HG03097 (cell line): ENCODE measurements around the gene FOSB.

Source experiments
- ATAC-seq: cut with Tn5 transposase; IDR thresholded peaks from one replicate; pipeline ENCODE4 v1.9.1; 2021; ENCODE audit not compliant: unreplicated experiment, low FRiP score

Gene FOSB

DNA sequence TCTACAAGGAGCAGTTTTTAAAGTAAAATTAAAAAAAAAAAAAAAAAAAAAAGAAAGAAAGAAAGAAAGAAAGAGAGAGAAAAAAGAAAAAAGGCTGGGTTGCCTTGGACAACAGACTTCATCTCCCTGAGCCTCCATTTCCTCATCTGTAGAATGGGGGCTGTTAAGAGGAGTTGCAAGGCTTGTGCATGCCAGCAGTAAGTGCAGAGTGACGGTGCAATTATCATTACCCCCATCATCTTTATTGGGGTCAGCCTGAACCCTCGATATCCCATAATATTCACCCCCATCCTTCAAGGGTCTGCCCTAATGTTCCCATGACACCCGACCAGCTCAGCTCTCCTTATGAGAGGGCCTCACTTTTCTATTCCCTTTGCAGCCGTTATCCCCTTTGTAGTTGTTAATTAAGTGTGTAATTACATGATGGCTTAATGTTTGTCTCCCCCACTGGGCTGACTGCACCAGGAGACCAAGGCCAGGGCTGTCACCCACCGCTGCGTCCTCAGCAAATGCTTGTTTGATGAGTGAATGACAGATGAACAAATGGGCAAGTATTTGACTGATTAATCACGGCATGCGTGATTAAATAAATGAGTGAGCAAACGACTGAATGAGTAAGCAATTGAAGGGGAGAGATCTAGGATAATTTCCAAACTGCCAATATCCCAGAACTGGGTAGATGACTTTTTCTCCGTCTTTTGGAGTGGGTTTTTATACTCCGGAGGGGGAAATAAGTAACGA lies 10.1 kb downstream of the FOSB start:
- no peak for ATAC-seq

DNA sequence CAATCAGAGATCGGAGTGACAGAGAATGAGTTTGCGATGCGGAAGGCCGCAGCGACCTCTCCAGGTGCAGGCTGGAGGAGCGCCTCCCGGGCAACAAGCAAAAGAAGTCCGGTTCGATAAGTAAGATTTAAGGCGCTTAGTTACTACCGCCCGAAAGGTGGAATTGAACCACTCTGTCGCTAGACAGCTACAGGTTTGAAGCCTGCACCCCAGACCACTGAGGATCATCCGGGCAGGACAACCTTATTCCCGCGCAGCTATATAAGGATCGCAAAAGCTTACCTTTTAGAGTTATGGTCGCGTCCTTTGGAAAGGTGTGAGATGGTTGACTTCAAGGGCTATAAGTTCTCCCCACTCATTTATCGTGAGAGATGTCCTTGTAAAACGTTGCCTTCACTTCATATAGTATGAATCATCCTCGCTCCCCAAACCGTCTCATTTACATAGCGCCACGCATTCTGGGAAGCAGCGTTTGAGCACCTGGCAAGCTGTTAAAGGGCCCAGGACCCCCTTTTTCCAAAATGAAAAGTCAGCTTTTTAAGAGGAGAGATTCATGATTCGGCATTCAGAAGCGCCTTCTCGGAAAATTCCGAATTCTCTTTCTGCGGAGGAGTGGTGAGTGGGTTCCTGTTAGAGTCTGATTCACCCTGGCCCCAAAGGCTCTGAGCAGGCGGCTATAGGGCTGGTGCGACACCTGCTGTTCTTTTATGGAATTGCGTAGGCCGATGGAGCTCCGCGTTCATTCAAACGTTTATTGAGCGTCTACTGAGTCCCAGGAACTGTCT lies 10.8 kb downstream of the FOSB start:
- peak; percentile 76 for ATAC-seq

DNA sequence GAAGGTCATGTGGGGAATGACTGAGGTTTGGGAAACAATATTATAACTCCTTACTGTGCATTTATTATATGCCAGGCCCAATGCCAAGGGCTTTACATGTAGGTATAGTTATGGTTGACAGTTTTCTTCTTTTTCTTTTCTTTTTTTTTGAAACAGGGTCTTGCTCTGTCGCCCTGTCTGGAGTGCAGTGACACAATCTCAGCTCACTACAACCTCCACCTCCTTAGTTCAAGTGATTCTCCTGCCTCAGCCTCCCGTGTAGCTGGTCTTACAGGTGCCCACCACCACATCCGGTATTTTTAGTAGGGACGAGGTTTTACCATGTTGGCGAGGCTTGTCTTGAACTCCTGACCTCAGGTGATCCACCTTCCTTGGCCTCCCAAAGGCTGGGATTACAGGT lies 15.2 kb downstream of the FOSB start:
- no peak for ATAC-seq

- ATAC-seq = no peak
Observed at GRCh38 chr19:45484273-45484945, 16.6 kb downstream of the FOSB start.

GRCh38 chr19:45485305-45486077 lies 17.7 kb downstream of the FOSB start:
- peak; percentile 94 for ATAC-seq

DNA sequence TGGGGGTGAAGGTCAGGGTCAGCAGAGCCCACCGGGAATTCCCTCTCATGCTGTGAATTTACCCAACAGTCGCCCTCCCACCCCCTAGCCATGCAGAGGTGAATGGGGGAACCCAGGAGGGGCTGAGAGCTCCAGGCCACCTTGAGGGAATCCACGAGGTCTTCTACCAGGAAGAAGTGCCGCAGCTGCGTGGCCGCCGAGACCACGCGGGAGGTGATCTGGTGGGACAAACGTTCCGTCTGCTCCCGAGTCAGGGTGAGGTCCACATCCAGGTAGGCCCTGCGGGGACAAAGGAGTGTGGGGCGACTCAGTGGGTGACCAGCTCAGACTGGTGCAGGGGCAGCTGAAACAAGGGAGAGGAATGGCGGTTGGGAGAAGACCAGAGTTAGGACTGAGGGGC lies 20.9 kb downstream of the FOSB start:
- no peak for ATAC-seq

GRCh38 chr19:45489216-45489855 lies 21.5 kb downstream of the FOSB start:
- ATAC-seq = no peak

DNA sequence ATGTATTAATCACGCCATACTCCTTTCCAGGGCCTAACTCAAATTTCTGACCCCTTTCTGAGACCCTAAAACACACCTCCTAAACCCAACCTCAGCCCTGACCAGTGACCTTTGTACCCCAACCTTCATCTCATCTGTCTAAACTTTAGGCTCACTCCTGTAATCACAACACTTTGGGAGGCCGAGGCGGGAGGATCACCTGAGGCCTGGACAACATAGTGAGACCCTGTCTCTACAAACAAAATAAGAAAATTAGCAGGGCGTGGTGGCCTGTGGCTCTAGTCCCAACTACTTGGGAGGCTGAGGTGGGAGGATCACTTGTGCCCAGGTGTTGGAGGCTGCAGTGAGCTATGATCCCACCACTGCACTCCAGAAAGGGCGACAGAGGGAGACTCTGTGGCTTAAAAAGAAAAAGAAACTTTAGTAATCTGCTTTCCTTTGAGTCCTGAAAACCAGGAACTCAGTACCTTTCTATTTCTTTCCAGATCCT lies 24.4 kb downstream of the FOSB start:
- ATAC-seq = no peak

DNA sequence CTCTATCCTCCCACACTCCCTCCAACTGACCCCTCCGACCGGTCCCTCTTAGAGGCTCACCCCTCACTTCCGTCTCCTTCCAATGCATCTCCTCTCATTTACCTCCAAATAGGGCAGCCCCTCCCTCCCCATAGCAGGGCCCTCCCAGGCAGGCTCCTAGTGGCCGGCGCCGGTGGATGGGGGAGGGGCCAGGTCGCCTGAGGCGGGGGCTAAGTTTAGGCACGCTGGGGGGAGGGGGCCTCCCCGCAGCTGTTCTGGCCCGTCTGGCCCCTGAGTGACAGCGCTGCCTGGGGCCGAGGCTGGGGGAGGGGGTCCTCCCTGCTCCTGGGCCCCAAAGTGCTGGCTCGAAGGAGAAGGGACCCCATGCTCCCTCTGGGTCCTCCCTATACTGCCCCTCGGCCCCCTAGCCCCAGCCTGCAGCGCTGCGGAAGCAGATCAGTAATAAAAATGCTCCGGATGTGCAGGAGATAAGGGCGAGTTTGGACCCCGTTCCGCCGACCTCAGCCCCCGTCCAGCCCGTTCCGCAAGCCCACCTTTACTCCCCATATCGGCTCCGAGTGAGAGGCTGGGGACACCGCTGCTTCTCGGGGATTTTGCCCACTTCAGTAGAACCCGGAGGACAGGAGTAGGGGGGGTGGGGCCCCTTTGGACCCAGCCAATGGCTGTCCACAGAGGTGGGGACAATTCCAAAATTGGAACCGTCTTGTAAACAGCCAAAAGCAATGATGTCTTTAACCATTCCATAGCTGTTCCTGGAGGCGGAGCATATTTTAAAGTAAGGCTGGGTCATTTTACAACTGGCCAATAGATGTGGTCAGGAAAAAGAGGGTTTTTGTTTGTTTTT lies 25.1 kb downstream of the FOSB start:
- ATAC-seq = no peak

GRCh38 chr19:45494261-45494916 lies 26.6 kb downstream of the FOSB start:
- no peak for ATAC-seq

DNA sequence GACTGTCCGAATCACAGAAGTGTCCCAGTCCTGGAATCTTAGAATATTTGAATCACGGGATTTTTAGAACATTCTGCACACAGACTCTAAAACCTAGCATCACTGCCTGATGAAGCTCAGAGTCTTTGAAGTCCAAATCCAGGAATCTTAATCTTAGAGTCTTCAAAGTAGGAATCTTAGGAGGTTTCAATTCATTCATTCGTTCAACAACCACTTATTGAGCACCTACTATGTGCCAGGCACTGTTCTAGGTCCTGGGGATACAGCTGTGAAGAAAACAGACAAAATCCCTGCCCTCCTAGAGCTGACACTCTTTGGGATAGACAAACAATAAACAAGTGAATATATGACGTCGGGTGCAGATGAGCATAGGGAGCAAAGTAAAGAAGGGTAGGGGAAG lies 27.4 kb downstream of the FOSB start:
- no peak for ATAC-seq

DNA sequence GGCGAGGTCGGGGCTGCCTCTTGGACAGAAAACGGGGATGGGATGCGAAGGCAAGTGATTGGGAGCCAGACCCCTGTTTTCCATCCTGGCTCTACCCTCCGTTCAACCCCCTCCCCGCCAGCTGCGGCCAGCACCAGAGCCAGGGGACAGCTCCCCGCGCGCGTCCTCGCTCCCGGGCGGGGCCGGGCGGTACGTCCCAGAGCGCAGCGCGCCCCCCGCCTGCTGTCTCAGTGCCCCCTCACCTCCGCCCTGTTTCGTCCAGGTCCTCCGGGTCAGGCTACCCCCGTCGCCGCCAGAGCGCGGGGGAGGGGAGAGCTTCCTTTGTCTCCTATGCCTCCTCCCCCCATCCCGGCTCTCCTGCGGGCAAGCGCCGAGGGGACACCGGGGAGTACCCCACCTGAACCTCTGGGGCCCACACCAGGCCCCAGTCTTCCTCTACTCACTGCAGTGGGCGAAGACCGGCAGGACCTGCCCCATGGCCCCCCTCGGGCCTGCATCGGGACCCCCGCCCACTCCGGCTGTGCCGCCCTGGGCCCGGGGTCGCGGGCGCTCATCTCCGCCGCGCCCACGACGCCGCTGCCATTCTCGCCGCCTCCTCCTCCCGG lies 28.7 kb downstream of the FOSB start:
- ATAC-seq = peak; percentile 9

GRCh38 chr19:45497791-45498190 lies 30.0 kb downstream of the FOSB start:
- no peak for ATAC-seq

DNA sequence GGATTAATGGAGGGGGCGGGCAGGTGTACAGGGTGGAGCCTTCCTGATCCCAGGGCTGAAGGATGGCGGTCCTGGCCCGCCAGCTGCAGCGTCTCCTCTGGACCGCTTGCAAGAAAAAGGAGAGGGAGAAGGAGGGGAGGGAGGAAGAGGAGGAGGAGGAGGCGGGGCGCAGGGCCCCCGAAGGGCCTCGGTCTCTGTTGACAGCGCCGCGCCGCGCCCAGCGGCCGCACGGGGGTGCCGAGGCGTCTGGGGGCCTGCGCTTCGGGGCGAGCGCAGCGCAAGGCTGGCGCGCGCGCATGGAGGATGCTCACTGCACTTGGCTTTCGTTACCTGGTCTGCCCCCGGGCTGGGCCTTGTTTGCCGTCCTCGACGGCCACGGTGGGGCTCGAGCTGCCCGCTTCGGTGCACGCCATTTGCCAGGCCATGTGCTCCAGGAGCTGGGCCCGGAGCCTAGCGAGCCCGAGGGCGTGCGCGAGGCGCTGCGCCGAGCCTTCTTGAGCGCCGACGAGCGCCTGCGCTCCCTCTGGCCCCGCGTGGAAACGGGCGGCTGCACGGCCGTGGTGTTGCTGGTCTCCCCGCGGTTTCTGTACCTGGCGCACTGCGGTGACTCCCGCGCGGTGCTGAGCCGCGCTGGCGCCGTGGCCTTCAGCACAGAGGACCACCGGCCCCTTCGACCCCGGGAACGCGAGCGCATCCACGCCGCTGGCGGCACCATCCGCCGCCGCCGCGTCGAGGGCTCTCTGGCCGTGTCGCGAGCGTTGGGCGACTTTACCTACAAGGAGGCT lies 30.8 kb downstream of the FOSB start, which contains the start of gene PPM1N:
PPM1N (plus strand) TSS at position 33 of the 785 bp plus-strand sequence; CDS start at position 63, 30 bp downstream.
- no peak for ATAC-seq

DNA sequence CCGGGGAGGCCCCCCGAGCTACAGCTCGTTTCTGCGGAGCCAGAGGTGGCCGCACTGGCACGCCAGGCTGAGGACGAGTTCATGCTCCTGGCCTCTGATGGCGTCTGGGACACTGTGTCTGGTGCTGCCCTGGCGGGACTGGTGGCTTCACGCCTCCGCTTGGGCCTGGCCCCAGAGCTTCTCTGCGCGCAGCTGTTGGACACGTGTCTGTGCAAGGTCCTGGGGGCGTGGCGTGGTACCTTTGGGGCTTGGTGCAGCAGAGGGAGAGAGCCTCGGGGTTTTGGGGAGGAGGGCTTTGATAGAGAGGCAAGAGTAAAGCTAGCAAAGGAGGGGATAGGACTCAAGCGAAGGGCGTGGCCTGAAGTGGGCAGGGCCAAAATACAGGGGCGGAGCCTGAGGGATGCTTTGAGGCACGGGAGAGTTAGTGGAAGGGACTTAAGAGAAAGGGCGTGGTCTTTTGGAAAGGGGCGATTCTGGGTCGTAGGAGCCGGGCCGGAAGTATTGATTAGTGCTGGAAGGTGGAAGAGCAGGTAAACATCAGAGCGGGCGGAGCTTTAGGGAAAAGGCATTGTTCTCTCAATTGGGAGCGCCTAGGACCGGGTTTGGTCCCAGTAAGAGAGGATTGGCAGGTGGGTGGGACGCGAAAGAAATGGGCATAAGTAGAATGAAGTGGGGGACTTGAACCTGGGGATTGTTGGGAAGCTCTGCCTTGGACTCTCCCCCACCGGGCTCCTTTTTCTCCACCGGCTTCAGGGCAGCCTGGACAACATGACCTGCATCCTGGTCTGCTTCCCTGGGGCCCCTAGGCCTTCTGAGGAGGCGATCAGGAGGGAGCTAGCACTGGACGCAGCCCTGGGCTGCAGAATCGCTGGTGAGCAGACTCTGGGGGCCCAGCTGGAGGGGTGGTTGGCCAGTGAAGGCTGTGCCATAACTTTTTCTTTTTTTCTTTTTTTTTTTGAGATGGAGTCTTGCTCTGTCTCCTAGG lies 31.7 kb downstream of the FOSB start:
- ATAC-seq = no peak
